Measurements from ENCODE around the gene TBX2. TPM values are rescaled to one million over a fixed set of nuclear protein-coding genes. Genes with fewer than 3 reads are reported as not detected.

TBX2 gene
- total and polyA plus RNA-seq, 2 of the 13 experiments (the other 11 are each of a cell fraction or from before 2014, with no cell fraction given): 2.8 to 15.3 TPM

DNA sequence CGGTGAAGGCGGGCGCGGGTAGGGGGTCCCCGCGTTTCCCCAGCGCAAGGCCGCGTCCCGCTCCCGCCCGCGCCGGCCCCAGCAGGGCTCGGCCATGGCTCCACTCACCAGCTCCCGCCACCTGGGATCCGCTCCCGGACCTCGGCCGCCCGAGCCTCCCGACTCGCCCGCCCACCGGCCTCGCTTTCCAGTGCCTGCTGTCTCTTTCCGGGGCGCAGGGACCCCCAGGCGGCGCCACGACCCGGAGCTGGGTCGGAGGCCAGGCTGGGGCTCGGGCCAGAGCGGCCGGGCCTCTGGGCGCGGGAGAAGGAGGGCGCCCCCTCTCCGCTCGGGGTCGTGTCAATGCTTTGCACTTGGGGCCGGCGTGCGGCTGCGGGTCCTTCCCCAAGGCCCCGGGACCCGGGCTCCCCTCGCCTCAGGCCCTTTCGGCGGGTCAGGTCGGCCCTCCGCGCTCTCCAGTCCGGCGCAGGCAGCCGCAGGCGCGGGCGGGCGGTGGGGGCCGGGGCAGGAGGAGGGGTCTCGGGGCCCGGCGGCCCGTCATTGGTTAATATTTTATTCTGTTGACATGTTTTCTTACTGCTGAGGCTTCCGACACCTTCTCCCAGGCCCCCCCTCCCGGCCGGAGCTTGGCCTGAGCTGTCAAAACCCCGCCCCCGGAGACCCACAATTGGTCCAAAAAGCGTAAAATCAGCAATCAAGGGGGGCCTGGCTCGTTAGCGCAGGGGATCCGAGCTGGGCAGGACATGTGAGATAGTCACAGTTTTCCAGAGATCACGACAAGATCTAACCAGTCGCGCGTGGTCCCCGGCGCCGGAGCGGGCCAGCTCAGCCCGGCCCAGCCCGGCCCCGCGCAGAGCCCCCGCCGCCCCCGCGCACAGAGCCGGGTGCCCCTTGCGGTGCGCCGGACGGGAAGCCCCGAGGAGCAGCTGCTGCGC lies at the start of gene TBX2 (continued):
- TF ChIP-seq, protein P1, sequence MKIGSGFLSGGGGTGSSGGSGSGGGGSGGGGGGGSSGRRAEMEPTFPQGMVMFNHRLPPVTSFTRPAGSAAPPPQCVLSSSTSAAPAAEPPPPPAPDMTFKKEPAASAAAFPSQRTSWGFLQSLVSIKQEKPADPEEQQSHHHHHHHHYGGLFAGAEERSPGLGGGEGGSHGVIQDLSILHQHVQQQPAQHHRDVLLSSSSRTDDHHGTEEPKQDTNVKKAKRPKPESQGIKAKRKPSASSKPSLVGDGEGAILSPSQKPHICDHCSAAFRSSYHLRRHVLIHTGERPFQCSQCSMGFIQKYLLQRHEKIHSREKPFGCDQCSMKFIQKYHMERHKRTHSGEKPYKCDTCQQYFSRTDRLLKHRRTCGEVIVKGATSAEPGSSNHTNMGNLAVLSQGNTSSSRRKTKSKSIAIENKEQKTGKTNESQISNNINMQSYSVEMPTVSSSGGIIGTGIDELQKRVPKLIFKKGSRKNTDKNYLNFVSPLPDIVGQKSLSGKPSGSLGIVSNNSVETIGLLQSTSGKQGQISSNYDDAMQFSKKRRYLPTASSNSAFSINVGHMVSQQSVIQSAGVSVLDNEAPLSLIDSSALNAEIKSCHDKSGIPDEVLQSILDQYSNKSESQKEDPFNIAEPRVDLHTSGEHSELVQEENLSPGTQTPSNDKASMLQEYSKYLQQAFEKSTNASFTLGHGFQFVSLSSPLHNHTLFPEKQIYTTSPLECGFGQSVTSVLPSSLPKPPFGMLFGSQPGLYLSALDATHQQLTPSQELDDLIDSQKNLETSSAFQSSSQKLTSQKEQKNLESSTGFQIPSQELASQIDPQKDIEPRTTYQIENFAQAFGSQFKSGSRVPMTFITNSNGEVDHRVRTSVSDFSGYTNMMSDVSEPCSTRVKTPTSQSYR (CRISPR knock-in tag; IDR thresholded peaks at IDR 0.05; ENCODE audit: borderline replicate concordance): no peak
- TF ChIP-seq NFIC (IDR thresholded peaks at IDR 0.05; ENCODE audit: low read length) (no peak), ZNF230 (CRISPR knock-in tag; IDR thresholded peaks at IDR 0.05) (peak; percentile 89), ZNF205 (CRISPR knock-in tag; IDR thresholded peaks at IDR 0.05) (no peak), ZSCAN9 (CRISPR knock-in tag; IDR thresholded peaks at IDR 0.05; ENCODE audit: borderline replicate concordance) (no peak), ZNF614 (CRISPR knock-in tag; IDR thresholded peaks at IDR 0.05; ENCODE audit: borderline replicate concordance) (no peak; the same call in 1 of the 2 replicates), MEIS1 (CRISPR knock-in tag; IDR thresholded peaks at IDR 0.05; ENCODE audit: borderline replicate concordance) (peak; percentile 80; the same call in 1 of the 2 replicates), HNF4A (CRISPR knock-in tag; IDR thresholded peaks at IDR 0.05) (no peak), ZNF180 (CRISPR knock-in tag; IDR thresholded peaks at IDR 0.05; ENCODE audit: borderline replicate concordance, low read depth) (no peak), ZNF780A (CRISPR knock-in tag; IDR thresholded peaks at IDR 0.05) (no peak), DPF2 (CRISPR knock-in tag; IDR thresholded peaks at IDR 0.05; ENCODE audit: borderline replicate concordance, low read depth) (no peak)
- TF ChIP-seq, protein P2, sequence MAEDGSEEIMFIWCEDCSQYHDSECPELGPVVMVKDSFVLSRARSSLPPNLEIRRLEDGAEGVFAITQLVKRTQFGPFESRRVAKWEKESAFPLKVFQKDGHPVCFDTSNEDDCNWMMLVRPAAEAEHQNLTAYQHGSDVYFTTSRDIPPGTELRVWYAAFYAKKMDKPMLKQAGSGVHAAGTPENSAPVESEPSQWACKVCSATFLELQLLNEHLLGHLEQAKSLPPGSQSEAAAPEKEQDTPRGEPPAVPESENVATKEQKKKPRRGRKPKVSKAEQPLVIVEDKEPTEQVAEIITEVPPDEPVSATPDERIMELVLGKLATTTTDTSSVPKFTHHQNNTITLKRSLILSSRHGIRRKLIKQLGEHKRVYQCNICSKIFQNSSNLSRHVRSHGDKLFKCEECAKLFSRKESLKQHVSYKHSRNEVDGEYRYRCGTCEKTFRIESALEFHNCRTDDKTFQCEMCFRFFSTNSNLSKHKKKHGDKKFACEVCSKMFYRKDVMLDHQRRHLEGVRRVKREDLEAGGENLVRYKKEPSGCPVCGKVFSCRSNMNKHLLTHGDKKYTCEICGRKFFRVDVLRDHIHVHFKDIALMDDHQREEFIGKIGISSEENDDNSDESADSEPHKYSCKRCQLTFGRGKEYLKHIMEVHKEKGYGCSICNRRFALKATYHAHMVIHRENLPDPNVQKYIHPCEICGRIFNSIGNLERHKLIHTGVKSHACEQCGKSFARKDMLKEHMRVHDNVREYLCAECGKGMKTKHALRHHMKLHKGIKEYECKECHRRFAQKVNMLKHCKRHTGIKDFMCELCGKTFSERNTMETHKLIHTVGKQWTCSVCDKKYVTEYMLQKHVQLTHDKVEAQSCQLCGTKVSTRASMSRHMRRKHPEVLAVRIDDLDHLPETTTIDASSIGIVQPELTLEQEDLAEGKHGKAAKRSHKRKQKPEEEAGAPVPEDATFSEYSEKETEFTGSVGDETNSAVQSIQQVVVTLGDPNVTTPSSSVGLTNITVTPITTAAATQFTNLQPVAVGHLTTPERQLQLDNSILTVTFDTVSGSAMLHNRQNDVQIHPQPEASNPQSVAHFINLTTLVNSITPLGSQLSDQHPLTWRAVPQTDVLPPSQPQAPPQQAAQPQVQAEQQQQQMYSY (CRISPR knock-in tag; IDR thresholded peaks at IDR 0.05): peak; percentile 39; the same call in 1 of the 2 replicates
- TF ChIP-seq, protein P3, sequence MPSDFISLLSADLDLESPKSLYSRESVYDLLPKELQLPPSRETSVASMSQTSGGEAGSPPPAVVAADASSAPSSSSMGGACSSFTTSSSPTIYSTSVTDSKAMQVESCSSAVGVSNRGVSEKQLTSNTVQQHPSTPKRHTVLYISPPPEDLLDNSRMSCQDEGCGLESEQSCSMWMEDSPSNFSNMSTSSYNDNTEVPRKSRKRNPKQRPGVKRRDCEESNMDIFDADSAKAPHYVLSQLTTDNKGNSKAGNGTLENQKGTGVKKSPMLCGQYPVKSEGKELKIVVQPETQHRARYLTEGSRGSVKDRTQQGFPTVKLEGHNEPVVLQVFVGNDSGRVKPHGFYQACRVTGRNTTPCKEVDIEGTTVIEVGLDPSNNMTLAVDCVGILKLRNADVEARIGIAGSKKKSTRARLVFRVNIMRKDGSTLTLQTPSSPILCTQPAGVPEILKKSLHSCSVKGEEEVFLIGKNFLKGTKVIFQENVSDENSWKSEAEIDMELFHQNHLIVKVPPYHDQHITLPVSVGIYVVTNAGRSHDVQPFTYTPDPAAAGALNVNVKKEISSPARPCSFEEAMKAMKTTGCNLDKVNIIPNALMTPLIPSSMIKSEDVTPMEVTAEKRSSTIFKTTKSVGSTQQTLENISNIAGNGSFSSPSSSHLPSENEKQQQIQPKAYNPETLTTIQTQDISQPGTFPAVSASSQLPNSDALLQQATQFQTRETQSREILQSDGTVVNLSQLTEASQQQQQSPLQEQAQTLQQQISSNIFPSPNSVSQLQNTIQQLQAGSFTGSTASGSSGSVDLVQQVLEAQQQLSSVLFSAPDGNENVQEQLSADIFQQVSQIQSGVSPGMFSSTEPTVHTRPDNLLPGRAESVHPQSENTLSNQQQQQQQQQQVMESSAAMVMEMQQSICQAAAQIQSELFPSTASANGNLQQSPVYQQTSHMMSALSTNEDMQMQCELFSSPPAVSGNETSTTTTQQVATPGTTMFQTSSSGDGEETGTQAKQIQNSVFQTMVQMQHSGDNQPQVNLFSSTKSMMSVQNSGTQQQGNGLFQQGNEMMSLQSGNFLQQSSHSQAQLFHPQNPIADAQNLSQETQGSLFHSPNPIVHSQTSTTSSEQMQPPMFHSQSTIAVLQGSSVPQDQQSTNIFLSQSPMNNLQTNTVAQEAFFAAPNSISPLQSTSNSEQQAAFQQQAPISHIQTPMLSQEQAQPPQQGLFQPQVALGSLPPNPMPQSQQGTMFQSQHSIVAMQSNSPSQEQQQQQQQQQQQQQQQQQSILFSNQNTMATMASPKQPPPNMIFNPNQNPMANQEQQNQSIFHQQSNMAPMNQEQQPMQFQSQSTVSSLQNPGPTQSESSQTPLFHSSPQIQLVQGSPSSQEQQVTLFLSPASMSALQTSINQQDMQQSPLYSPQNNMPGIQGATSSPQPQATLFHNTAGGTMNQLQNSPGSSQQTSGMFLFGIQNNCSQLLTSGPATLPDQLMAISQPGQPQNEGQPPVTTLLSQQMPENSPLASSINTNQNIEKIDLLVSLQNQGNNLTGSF (CRISPR knock-in tag; IDR thresholded peaks at IDR 0.05): no peak
- TF ChIP-seq, protein P4, sequence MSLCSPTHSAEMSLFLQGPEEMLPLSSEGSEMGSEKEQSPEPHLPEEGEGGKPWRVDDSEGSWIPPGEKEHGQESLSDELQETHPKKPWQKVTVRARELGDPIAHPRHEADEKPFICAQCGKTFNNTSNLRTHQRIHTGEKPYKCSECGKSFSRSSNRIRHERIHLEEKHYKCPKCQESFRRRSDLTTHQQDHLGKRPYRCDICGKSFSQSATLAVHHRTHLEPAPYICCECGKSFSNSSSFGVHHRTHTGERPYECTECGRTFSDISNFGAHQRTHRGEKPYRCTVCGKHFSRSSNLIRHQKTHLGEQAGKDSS (CRISPR knock-in tag; IDR thresholded peaks at IDR 0.05; ENCODE audit: borderline replicate concordance, low read depth): peak; percentile 42; the same call in 1 of the 2 replicates
